GM18909 (cell line): ENCODE measurements around the gene YTHDF1.

ENCODE experiments used
- ATAC-seq: cut with Tn5 transposase; IDR thresholded peaks from one replicate; pipeline ENCODE4 v1.9.1; 2021; ENCODE audit warnings: mild to moderate bottlenecking; ENCODE audit not compliant: unreplicated experiment, poor library complexity

YTHDF1 gene

DNA sequence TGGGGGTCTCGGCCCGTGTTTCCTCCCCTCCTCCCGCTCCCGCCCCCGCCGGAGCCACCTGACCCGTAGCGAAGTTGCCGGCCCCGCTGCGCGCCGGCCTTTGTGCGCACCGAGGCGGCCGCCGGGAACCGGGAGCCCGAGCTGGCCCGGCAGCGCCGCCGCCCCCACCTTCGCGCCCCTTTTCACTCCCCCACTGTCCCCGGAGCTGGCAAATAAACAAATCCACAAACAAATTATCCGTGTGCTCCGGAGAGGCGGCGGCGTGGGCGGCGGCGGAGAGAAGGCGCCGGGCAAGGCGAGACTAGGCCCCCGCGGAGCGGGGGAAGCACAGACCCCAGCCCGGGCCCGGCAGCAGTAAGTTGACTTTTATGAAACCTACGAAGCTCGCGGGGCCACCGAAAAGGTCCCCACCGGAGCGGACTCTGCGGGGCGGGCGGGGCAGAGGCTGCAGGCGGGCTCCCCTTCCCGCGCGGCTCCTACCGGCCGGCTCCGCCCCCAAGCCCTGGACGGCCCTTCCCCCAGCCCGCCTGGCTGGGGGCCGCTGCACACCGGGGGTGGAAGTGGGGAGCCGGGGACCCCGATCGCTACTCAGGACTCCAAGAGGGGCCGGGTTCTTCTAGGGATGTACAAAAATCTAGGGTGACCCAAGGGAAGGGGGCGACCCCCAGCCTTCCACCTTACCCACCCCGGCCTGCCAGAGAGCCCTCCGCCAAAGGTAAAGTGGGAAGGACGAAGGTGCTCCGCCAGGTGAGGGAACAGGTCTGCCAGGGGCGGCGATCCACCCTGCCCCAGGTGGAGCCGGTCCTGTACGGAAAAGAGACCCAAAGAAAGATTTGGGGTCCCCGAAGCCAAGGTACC lies 40.7 kb downstream of the YTHDF1 start:
- ATAC-seq: no peak

DNA sequence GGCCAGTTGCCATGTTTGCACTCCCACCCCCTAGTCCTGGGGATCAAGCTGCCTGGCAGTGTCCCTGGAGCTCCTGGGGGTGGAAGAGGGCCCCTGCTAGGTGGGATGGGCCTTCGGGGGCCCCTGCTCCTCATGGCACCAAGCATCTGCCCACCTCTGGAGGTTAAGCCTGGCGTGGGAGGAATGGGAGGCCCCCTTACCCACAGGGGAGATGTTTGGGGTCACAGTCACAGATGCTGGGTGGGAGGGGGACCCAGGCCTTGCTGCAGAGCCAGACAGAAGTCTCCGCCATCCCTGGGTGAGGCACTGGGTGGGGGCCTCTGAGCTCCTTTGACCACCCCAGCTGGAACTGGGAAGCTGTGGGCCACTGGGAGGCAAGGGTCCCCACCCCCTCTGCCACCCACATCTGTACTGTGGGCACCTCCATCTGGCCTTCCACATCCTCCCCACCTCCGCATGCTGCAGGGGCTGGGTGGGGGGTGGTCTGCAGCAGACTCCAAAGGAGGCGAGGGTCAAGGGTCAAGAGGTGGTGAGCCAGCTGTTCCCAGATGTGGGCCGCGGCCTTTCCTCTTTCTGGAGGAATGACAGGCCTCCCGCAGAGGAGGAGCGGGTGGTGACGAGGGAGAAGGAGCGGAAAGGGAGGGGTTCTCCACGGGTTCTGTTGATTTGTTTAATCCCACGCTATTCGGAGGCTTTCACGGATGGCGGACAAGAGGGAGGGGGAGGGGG lies 41.5 kb downstream of the YTHDF1 start:
- no peak for ATAC-seq

DNA sequence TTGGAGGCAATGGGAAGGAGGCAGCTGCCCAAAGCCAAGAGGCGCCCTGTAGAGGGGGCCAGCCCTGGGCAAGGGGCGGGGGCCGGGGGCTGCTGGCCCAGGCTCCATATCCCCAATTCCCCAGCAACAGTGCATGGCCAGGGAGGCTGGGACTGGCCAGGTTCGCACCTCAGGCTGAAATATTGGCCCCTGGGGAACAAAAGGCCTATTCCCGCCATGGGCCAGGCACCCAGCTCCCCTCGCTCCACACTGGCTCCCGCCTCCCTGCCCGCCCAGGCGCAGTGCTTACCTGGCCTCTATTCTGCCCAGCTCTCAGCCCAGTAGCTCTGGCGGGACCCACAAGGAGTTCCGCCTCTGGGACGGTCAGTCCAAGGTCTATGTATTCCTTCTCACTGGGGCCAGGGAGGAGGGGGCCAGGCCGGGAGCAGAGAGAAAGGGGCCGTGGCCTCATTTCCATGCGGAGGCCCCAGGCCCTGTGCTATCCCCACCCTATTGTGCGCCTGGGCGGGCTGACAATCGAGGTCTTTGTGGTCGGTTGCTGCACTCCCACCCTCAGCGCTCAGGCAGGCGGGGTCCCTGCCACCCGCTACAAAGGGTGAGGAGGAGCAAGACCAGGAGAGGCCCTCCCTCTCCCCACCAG lies 42.3 kb downstream of the YTHDF1 start:
- ATAC-seq: no peak

DNA sequence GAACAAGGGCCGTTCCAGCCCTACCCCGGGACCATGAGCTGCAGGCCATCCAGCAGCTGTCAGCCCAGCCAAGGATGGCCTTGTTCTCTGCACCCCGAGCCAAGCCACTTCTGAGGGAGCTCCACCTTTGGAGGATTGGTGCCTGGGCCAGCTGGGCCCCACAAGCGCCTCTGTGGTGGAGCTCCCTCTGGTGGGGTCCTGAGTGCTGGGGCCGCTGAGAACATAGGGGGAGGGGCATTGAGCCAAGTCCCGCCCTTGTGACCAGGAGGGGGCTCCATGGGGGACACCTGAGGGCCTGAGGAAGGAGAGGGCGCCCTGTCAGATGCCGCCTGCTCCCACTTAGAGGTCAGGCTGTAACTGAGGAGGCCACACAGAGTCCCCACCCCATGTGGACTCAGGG lies 43.2 kb downstream of the YTHDF1 start:
- ATAC-seq: no peak

DNA sequence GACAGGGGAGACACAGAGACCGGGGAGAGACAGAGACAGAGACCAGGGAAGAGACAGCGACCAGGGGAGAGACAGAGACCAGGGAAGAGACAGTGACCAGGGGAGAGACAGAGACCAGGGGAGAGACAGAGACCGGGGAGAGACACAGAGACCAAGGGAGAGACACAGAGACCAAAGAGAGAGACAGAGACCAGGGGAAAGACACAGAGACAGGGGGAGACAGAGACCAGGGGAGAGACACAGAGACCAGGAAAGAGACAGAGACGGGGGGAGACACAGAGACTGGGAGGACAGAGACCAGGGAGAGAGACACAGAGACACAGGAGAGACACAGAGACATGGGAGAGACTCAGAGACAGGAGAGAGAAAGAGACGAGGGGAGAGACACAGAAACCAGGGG lies 43.9 kb downstream of the YTHDF1 start:
- ATAC-seq: no peak

DNA sequence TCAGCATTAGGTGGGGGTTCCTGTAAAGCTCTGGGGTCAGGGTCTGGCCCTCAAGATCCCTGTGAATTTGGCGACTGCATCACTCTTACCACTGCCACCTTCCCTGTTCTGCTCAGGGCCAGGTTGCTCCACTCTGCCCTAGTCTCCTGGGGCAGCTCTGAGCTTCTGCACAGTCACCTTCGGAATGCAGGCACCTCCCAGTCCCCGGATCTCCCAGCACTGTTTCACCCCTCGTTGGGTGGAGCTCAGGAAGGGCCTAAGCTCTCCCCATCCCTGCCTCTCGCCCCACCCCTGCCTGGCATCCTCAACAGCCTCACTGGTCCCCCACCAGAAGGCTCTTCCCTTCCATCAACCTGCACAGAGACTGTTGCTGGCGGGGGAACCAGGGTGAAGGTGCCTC lies 46.2 kb downstream of the YTHDF1 start:
- no peak for ATAC-seq

DNA sequence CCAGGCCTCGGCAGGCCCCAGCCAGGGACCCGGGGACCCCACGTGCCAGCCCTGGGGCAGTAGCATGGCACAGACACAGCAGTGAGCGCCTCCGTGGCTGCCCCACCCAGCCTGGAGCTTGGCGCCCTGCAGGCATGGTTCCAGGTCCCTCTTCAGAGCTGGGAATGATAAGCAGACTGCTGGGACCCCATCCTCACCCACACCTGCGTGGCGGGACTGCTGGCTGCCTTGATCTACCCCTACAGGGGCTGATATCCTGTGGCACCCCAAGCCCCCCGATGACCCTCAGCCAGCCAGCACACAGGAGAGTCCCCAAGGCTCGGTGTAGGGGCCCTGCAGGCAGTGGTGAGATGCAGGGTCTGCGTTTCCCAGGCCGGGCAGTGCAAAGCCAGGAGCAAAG lies 47.1 kb downstream of the YTHDF1 start:
- no peak for ATAC-seq

DNA sequence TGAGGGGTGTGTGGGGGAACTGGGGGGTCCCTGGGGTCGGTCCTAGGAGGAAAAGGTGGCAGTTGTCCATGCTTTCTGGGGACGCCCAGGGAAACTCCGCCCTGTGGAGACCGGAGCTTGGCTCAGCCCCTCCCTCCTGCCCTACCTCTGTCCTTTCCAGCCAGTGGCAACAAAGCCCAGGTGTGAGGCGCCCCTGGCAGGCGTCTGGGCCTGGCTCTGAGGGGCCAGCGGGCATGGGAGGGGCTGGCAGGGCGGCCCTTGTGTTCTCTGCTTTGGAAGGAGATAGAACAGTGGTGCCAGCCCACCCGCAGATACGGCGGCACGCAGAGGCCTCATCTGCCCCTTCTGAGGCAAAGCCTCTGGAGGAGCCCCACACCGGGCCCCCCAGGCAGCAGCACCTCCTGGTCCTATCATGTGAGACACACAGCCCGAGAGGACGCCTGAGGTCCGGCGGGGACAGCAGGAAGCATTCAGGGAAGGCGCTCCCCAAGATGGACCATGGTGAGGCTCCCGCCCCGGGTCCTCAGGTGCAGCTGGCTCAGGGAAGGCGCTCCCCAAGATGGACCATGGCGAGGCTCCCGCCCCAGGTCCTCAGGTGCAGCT lies 47.9 kb downstream of the YTHDF1 start:
- no peak for ATAC-seq

DNA sequence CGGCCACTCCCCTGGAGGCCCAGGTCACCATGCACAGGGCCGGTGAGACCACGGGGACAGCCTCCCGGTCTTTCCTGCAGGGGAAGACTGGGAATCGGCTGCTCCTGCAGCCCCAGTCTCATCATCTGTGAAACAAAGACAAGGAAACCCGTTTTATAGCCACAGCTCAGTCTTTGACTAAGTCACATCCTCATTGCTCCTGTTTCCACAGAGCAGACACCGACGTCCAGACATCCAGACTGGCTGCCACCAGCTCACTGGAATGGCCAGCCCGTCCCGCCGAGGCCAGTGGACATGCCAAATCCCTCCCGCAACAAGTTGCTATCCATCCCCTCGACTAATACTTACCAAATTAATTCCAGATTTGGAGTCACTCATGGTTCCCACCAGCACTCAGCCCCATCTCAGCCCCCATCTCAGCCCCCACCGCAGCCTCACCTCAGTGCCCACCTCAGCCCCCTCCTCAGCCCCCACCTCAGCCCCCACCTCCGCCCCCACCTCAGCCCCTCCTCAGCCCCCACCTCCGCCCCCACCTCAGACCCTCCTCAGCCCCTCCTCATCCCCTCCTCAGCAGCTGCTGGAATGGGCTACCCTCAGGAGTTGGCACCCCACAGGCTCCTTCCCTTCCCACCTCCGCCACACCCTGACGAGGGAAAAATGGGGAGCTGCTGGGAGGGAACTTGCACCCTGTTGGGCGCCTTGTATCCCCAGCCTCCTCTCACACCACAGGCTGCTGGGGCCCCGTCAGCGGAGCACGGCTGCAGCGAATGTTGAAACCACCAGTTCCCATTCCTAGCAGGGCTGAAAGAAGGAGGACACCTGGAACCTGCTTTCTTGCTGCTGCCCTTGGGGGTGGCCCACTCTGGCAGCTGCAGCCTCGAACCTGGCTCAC lies 48.7 kb downstream of the YTHDF1 start:
- no peak for ATAC-seq

DNA sequence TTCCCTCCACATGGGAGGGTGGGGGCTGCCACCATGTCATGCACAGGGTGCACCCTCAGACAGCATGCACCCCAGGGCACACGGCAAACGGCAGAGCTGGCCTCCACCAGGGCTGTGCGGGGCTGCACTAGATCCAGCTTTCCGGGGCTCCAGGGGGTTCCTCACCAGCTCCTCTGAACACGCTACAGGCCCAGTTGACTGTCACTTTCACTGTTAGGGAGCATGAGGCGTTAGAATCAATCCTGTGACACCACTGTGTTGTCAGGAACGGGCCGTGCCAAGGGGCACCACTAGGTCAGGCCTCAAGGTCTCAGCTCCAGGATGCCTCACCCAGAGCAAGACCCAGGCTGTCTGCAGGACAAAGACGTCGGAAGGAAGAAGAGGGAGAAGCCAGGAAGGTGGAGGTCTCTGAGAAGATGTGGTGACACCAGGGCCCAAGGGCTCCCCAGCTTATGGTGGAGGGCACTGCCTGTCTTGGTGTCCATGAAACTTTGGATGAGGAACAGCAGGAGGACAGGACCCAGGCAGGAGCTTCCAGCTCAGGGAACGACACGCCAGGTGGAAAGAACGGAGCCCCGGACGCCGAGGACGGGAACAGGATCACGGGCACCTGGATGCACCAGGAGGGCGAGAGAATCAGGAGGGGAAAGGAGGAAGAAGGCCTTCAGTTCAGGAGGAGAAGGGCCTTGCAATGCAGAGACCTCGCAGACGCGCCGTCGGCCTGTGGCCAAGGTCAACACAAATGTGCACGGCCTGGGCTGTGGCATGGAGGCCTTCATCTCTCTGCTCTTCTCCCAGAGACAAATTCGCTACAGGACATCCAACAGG lies 49.5 kb downstream of the YTHDF1 start:
- ATAC-seq: no peak

DNA sequence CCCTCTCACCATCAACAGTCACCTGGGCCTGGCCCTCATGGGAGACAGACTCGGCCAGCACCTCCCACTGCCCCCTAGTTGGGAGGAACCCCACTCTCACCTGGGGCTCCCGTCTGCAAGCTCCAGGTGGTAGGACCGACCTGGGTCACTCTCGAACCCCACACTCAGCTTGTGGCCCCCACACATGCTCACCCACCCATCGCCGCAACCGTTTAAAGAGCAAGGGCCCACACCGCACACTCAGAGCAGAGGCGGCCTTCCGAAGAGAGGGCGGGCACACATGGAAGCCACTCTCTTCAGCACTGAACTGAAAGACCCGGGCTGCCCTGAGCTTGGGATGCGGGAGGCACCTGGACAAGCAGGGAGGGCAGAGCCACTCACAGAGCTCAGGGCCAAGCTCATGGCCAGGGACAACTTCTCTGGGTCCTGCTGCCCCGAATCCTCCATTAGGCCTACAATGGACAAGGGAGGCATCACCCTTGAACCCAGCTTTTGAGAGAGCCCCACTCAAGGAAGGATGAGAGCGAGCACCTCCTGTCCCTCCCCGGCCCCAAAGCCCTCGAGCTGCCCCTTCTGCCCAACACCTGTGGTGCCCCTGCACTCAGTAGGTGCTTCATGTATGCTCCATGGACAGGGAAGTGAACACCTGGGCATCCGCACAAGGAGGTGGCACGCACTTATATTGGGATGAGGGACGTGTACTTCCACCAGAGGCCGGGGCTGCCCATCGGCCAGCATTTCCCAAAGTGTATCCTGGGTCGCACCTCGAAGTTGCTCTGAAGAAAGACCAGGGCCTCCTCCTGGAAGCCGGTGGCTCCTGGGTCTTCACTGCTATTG lies 50.4 kb downstream of the YTHDF1 start:
- ATAC-seq: no peak

DNA sequence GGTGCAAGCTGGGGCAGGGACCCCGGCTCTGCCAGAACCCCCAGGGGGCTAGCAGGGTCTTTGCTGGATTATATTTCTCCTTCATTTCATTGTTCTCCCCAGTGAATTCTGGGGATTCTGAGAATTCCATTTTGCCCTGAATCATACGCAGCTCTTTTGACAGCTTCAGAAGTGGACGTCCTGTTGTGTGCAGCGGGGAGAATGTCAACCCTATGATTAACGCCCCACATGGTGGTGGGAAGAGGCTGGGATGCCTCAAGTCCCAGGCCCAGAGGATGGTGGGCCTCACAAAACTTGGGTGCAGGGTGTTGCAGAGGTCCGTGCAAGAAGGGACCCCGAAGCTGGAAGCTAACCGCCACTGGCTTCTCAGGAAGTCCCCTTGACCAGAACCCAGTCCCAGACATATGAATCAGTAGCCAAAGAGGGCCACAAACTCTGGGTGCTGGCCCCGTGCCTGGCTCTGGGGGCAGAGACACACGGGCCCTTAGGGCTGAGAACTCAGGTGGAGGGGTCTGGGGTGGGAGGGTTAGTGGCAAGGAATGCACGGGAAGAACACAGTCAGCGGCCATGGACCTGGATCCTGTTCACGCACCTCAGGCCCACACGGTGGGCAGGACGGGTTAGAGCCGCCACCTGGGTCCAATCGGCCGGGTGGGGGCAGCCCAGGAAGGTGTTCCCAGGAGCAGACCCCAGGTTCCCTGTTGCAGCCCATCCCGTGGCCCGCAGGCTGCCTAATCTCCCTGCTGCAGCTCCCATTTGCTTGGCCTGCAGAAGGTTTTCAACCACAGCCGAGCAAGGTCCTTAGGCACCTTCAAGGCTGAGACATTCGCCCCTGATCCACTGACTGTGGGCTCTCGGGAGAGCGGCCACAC lies 51.2 kb downstream of the YTHDF1 start:
- ATAC-seq: no peak

DNA sequence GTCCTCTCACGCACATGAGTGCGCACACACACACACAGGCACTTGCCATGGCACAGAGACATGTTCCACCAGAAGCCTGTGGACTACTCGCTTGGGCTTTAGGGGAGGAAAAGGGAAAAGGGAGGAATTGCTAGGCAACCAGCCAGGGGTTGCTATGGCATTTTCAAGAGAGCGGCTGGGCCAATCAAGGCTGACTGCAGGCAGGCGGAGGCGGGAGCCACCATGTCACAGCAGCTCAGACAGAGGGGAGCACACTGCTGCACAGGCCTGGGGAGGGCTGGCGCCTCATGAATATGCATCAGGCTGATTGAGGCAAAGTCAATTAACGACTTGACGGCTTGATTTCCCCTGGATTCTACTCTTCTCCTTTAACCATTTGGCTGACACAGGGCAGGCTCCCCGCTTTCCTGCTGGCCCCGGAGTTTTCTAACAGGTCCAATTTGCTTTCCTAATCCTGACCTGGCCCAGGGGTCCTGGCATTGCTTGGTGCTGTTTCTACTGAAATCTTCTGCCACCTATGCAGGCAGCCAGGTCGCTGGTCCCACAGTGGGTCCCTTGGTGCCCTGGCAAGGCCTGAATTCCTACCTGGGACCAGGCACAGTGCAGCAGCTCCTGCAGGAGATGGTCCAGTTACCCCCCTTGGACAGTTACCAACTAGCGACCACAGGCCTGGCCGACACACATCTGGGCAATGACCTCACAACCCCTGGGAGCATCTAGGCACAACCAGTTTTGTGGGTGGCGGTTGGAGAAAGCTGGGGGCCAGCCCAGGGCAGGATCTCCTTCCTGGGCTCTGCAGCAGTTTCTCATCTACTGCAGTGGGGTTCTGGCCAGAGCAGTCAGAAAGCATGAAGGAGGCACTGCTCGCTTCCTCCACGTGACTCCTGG lies 52.1 kb downstream of the YTHDF1 start:
- no peak for ATAC-seq

DNA sequence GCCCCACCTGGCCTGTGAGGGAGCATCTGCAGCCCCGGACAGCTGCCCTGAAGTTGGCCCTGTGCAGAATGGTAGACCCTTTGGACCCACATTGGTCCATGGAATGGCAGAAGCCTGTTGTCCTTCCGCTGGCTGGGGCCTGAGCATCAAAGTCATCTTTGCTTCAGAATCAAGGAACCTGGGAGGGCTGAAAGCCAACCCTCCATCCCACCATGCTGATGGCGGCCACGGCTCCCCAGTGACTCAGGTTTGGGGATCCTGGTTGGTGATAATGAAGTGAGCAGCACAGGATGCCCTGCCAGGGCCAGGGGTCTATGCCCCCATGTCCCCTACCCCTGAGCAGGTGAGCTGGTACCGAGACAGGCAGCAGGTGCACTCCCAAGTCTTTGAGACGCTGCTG lies 52.8 kb downstream of the YTHDF1 start:
- ATAC-seq: no peak

DNA sequence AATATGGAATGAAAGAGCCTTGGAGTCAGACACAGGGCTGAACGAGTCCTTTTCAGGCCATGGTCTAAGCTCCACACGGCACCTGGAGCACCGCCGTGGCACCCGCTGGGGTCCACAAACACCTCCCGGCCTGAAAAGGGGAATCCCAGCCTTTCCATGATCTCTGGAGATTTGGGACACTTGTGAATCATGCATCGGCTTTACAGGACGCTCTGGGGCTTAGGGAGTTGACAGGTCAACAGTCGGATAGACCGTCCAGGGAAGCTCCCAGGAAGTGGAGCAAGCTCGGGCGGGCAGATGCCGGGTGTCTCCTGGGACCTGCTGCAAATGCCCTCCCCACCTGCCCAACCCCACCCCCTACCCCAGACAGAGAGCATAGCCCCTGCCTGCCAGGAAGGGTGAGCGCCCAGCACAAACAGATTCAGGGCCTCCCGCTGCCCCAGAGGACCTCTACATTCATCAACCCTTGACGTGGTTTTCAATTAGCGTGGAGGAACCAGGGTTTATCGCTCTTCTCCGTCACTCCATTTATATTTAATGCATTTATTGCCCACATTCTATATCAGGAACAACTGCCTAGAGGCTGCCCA lies 53.6 kb downstream of the YTHDF1 start:
- ATAC-seq: no peak

DNA sequence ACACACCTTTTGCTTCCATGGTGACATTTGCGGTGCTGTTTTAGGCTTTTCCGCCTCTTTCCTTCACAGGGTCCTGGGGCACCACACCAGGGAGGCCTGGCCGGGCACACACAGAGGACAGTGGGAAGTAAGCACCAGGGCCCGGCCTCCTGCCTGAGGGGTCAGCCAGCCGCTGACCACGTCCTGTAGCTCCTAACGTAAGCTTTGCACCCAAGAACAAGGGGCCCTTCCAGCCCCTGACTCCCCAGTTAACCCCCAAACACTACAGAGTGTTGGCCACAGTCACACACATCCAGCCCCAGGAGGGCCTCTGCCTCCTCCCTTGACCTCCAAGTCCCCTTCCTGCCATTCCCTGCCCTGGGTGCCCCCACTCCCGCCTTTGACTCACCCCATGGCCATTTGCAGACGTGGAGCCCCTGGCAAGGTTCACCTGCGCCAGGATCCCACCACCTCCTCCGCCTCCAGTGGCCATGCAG lies 54.7 kb downstream of the YTHDF1 start:
- no peak for ATAC-seq
